GM10266 (cell line): ENCODE data around the gene SYNPR.

Experiments used
- DNase-seq: peaks from one replicate; pipeline ENCODE4 v3.0.0; 2012; ENCODE audit errors: extremely low spot score
- CTCF ChIP-seq: IDR thresholded peaks from 2 replicates; pipeline ENCODE4 v1.5.1; 2012; ENCODE audit warnings: mild to moderate bottlenecking, low read depth; ENCODE audit not compliant: control insufficient read depth, insufficient read depth; ENCODE audit errors: missing control alignments

SYNPR gene

DNA sequence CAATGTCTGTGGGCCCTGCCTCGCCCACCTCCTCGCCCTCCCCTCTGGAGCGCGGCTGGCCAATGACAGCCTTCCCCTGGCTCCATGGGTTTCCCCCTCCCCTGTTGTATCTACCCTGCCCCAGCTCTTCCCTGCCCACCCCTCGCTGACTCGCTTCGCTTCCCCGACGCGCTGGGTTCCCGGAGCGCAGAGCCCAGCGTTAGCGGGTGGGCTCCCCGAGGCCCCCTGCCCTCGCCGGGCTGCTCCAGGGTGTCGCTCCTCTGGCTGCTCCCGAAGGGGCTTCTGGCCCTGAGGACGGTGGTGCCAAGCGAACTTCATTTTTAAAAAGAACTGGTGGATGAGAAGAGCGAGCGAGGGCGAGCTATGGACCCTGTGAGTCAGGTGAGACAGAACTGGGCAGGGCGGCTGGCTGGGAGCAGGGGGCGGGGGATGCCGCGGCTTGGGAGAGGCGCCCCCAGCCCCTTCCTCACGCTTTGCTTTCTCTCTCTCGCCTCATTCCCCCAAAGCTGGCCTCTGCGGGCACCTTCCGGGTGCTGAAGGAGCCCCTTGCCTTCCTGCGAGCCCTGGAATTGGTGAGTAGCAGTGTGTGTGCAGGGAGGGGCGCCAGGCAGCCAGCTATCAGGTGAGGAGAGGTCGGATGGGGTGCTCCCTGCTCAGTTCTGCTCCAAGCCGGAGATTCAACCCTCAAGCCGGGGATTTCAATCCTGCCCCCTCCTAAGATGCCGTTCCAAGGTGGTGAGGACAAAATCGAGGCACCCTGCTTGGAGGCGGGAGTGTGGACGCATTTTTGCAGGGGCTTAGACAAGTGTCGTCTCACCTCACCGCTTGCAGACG, at the start of gene SYNPR:
SYNPR (plus strand) TSS at position 138 of the 834 bp plus-strand sequence.
- no peak for DNase-seq
- no peak for TF ChIP-seq CTCF

- peak; percentile 17 for TF ChIP-seq CTCF
- peak; percentile 12 for DNase-seq
Observed at GRCh38 chr3:63228677-63229076, 49.4 kb upstream of the SYNPR start.

DNA sequence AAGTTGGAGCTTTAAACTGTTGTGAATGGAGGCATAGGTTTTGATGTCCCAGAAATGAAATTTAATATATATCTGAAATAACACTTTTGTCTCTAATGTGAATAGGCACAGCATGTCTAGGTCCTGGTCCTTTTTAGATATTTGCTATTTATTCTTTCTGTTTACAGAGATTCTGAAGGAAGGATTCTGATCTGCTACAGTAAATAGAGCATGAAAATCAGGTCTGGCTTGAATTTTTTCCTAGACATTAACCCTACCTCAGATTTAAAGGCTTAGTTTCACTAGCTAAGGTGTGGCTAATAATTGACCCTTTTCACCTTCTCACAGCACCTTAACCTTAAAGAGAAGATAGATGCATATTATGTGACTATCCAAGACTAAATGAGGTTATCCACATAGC, 48.0 kb upstream of the SYNPR start:
- DNase-seq = no peak
- TF ChIP-seq CTCF = no peak

DNA sequence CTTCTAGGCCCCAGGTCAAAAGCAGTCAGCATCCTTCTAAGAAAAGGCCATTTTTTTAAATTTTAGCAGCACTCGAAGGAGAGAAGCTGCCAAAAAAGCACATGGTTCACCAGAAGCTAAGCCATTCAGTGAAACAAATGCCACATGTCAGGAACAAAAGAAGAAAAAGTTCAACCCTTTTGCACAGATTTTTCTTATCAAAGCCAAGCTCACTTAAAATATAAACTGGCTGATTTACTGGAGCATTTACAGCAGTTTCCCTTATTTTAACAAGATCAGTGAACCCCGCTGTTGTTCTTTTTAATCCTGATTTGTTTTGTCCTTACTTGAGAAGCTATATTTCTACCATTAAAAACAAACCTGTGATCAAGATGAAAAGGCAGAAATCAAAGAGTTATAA, 46.5 kb upstream of the SYNPR start:
- no peak for DNase-seq
- no peak for TF ChIP-seq CTCF

GRCh38 chr3:63232764-63233396, 45.2 kb upstream of the SYNPR start:
- TF ChIP-seq CTCF = peak; percentile 27
- no peak for DNase-seq

GRCh38 chr3:63240381-63240902, 37.7 kb upstream of the SYNPR start:
- DNase-seq = no peak
- no peak for TF ChIP-seq CTCF

DNA sequence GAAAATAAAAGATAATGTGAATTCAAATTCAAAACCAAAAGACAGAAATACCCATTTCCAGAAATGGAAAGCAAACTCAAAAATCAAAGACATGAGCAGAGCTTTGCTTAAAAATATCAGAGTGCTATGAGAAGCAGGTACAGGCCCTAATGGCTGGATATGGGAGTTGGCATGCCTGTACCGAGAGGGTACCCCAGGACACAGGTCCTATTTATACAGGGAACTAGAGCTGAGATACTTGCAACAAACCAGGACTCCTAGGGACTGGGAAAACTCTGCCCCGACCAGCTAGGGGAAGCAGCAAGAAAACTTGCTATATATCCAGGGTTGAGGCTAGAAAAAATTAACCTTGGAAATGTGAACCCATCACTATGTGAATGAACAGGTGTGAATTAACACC, 36.0 kb upstream of the SYNPR start:
- DNase-seq = no peak
- TF ChIP-seq CTCF = no peak
